Endodermal cell (in vitro differentiated cells): ENCODE results near the gene FARP1. TPM values are rescaled to one million over a fixed set of nuclear protein-coding genes. Genes with fewer than 3 reads are reported as not detected.

ENCODE experiments used
- DNase-seq: peaks from one replicate; pipeline ENCODE4 v3.0.0-alpha.2; 2017
- H3K27ac ChIP-seq: 2 replicates; pipeline ENCODE4 v1.5.1; 2013; ENCODE audit warnings: mild to moderate bottlenecking, low read depth, low read length, moderate library complexity
- H3K27me3 ChIP-seq: 2 replicates; pipeline ENCODE4 v1.6.1; 2013; ENCODE audit warnings: mild to moderate bottlenecking, low read length, moderate library complexity; ENCODE audit not compliant: insufficient read depth, control insufficient read depth, poor library complexity, severe bottlenecking
- H3K36me3 ChIP-seq: 2 replicates; pipeline ENCODE4 v1.7.0; 2013; ENCODE audit warnings: mild to moderate bottlenecking, low read length, moderate library complexity; ENCODE audit not compliant: control insufficient read depth, insufficient read depth
- H3K4me1 ChIP-seq: one replicate; pipeline ENCODE4 v1.7.0; 2013; ENCODE audit warnings: low read length; ENCODE audit not compliant: control insufficient read depth, insufficient read depth
- H3K4me3 ChIP-seq: 2 replicates; pipeline ENCODE4 v1.5.1; 2013; ENCODE audit warnings: mild to moderate bottlenecking, low read length, moderate library complexity
- H3K9ac ChIP-seq: 2 replicates; pipeline ENCODE4 v1.6.1; 2013; ENCODE audit warnings: mild to moderate bottlenecking, low read length, moderate library complexity; ENCODE audit not compliant: poor library complexity, severe bottlenecking; ENCODE audit errors: extremely low read depth
- H3K9me3 ChIP-seq: 2 replicates; pipeline ENCODE4 v1.6.1; 2013; ENCODE audit warnings: mild to moderate bottlenecking, low read length, moderate library complexity; ENCODE audit not compliant: control insufficient read depth
- H3K27ac Mint-ChIP-seq: 2 replicates; pipeline ENCODE4 v1.8.0; 2020; ENCODE audit warnings: mixed read lengths
- H3K27me3 Mint-ChIP-seq: 2 replicates; pipeline ENCODE4 v1.8.0; 2021; ENCODE audit warnings: mild to moderate bottlenecking, mixed read lengths; ENCODE audit not compliant: insufficient read depth
- H3K36me3 Mint-ChIP-seq: 2 replicates; pipeline ENCODE4 v1.8.0; 2020; ENCODE audit warnings: low read depth, mixed read lengths
- H3K4me1 Mint-ChIP-seq: 2 replicates; pipeline ENCODE4 v1.8.0; 2020; ENCODE audit warnings: mixed read lengths
- H3K4me3 Mint-ChIP-seq: 2 replicates; pipeline ENCODE4 v1.8.0; 2020; ENCODE audit warnings: mild to moderate bottlenecking, moderate library complexity, mixed read lengths
- H3K9me3 Mint-ChIP-seq: 2 replicates; pipeline ENCODE4 v1.8.0; 2020; ENCODE audit warnings: mild to moderate bottlenecking, mixed read lengths
- CTCF ChIP-seq: fragments of 200-600 bp; sonication (generic); conservative IDR thresholded peaks from 2 replicates; pipeline ENCODE4 v1.5.0; 2021; ENCODE audit warnings: antibody characterized with exemption, mild to moderate bottlenecking
- WGBS, 2 experiments: methylation state at CpG; one replicate each; pipeline versions ENCODE4 v1.1.5 to v1.1.7; 2013; ENCODE audit warnings: missing lambda C conversion rate in 2 of 2, mixed read lengths in 1 of 2; ENCODE audit not compliant: insufficient coverage in 1 of 2, insufficient read length in 1 of 2; 5-methylcytosine and 5-hydroxymethylcytosine counted together
- total RNA-seq, 2 donors: library from RNA; stranded (reverse); fragmentation: NEBNext Ultra II Directional in 1 of 2; extraction: Animal tissue kit (Norgen Biotek cat#: 25700) in 1 of 2; gene quantifications; 2 replicates in 1 of 2; 3 replicates in 1 of 2; pipeline ENCODE4 v1.2.1, GENCODE V29; 2021

Gene FARP1
- total RNA-seq, 2 donors from 2014 or later, result 237 to 319 TPM

DNA sequence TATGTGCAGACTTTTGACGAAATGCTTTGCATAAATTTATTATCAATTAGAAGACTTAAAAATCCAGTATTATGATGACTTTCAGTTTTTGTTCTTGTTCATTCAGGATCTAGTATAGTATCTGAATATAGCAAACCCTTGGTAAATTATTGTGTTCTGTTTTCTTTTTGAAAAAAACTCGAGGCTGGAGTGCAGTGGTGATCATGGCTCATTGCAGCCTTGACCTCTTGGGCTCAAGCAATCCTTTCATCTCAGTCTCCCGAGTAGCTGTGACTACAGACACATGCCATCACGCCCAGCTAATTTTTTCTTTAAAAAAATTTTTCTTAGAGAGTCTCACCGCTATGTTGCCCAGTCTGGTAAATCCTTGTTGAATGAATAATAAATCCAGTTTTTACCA, 4.6 kb downstream of the FARP1 start:
- H3K4me3 ChIP-seq, result peak overlapping the region; percentile 88
- Mint-ChIP-seq H3K4me1 (peaks cover 44% of the 10 kb centered on the region), H3K9me3 (no peaks in the 10 kb centered on the region), H3K36me3 (peaks cover 19% of the 10 kb centered on the region), H3K4me3 (no peak overlapping the region), H3K27me3 (peaks cover 2% of the 10 kb centered on the region), H3K27ac (no peak overlapping the region)
- WGBS, 2 experiments, result 83% methylated on average over 3 to 5 of the region's 5 CpGs
- no peaks in the 10 kb centered on the region for H3K9me3 ChIP-seq
- H3K27ac ChIP-seq, result no peak overlapping the region
- TF ChIP-seq CTCF, result peak; percentile 56
- DNase-seq, result no peak
- peaks cover 4% of the 10 kb centered on the region for H3K4me1 ChIP-seq
- no peak overlapping the region for H3K9ac ChIP-seq
- H3K27me3 ChIP-seq, result no peaks in the 10 kb centered on the region
- peaks cover 29% of the 10 kb centered on the region for H3K36me3 ChIP-seq

DNA sequence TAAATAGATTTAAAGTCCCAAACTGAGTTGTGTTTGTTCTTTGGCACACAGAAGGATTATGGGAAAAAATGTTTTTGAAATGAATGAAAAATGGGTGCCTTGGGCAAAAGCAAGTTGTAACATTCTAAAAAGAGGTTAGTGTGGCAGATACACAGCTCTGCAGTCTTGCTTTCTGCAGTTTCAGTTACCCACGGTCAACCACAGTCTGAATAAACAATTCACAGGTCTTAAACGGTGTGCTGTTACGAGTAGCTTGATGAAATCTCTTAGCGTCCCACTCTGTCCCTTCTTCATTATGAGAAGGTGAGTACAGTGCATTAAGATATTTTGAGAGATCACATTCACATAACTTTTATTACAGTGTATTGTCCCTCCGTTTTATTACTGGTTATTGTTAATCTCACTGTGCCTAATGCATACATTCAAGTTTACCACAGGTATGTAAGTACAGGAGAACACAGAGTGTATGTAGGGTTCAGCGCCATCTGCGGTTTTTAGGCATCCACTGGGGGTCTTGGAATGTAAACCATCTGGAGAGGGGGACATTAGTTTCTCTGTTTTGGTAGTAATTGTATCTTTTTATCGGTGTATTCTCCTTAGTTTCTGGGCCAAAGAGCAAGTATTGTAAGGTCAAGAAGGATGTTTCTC, 8.1 kb downstream of the FARP1 start:
- peak overlapping the region; percentile 35 for H3K27ac Mint-ChIP-seq
- H3K4me1 Mint-ChIP-seq, result peaks cover 30% of the 10 kb centered on the region
- no peak for DNase-seq
- H3K27ac ChIP-seq, result no peak overlapping the region
- no peaks in the 10 kb centered on the region for H3K9me3 Mint-ChIP-seq
- no peaks in the 10 kb centered on the region for H3K27me3 Mint-ChIP-seq
- H3K9ac ChIP-seq, result no peak overlapping the region
- peaks cover 11% of the 10 kb centered on the region for H3K4me1 ChIP-seq
- H3K36me3 ChIP-seq, result peaks cover 52% of the 10 kb centered on the region
- TF ChIP-seq CTCF, result no peak
- WGBS, 2 experiments, result 89 to 96% methylated on average over 5 to 8 of the region's 8 CpGs
- peaks cover 3% of the 10 kb centered on the region for H3K9me3 ChIP-seq
- no peak overlapping the region for H3K4me3 Mint-ChIP-seq
- H3K36me3 Mint-ChIP-seq, result peaks cover 36% of the 10 kb centered on the region
- H3K4me3 ChIP-seq, result no peak overlapping the region
- no peaks in the 10 kb centered on the region for H3K27me3 ChIP-seq

DNA sequence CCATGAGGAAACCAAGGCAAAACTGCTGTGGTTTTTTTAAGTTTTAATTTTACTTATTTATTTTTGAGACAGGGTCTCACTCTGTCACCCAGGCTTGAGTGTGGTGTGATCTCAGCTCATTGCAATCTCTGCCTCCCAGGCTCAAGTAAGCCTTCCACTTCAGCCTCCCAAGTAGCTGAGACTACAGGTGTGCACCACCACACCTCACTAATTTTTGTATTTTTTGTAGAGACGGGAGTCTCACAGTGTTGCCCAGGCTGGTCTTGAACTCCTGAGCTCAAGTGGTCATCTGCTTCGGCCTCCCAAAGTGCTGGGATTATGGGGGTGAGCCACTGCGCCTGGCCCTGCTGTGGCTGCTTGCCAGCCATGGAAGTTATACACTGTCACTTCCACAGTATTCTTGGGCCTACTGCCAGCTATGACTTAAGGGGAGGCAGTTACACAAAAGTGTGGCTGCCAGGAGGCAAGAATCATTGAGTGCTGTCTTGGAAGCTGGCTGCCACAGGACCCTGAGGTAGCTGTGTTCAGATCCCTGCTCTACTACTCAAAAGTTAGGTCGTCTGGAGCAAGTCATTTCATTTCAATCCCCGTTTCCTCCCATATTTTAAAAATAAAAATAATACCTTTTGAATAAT, 12.7 kb downstream of the FARP1 start:
- Mint-ChIP-seq H3K4me1 (peaks cover 26% of the 10 kb centered on the region), H3K27ac (no peak overlapping the region), H3K36me3 (peaks cover 38% of the 10 kb centered on the region), H3K27me3 (no peaks in the 10 kb centered on the region), H3K4me3 (no peak overlapping the region), H3K9me3 (no peaks in the 10 kb centered on the region)
- Histone ChIP-seq H3K9ac (no peak overlapping the region), H3K27ac (no peak overlapping the region), H3K9me3 (peaks cover 3% of the 10 kb centered on the region), H3K36me3 (peaks cover 62% of the 10 kb centered on the region), H3K4me3 (no peak overlapping the region), H3K4me1 (peaks cover 10% of the 10 kb centered on the region), H3K27me3 (no peaks in the 10 kb centered on the region)
- no peak for TF ChIP-seq CTCF
- WGBS, 2 experiments, result 90 to 92% methylated on average over 2 to 5 of the region's 5 CpGs
- no peak for DNase-seq
